Osteocyte (in vitro differentiated cells): ENCODE data around the gene TMEM178B. TPM values are rescaled to one million over a fixed set of nuclear protein-coding genes. Genes with fewer than 3 reads are reported as not detected.

Experiments
- DNase-seq: peaks from one replicate; pipeline ENCODE4 v3.0.0; 2021; ENCODE audit warnings: mixed read lengths; ENCODE audit not compliant: unreplicated experiment; ENCODE audit errors: extremely low spot score
- H3K27ac Mint-ChIP-seq: one replicate; pipeline ENCODE4 v1.8.0; 2021; ENCODE audit warnings: mild to moderate bottlenecking, mixed read lengths; ENCODE audit not compliant: unreplicated experiment
- H3K27me3 Mint-ChIP-seq: one replicate; pipeline ENCODE4 v1.8.0; 2021; ENCODE audit warnings: mixed read lengths; ENCODE audit not compliant: unreplicated experiment
- H3K36me3 Mint-ChIP-seq: one replicate; pipeline ENCODE4 v1.8.0; 2021; ENCODE audit warnings: mixed read lengths; ENCODE audit not compliant: unreplicated experiment
- H3K4me1 Mint-ChIP-seq: one replicate; pipeline ENCODE4 v1.8.0; 2021; ENCODE audit warnings: mixed read lengths; ENCODE audit not compliant: unreplicated experiment
- H3K4me3 Mint-ChIP-seq: one replicate; pipeline ENCODE4 v1.8.0; 2021; ENCODE audit warnings: mild to moderate bottlenecking, moderate library complexity, mixed read lengths; ENCODE audit not compliant: unreplicated experiment
- H3K9me3 Mint-ChIP-seq: one replicate; pipeline ENCODE4 v1.8.0; 2021; ENCODE audit warnings: mixed read lengths; ENCODE audit not compliant: unreplicated experiment
- CTCF ChIP-seq: fragments of 200-600 bp; sonication (generic); IDR thresholded peaks from 2 replicates; pipeline ENCODE4 v1.5.0; 2021; ENCODE audit warnings: antibody characterized with exemption, mild to moderate bottlenecking, moderate library complexity
- total RNA-seq: library from RNA; stranded (reverse); gene quantifications from 2 replicates; pipeline ENCODE4 v1.2.1, GENCODE V29; 2021

TMEM178B gene
- total RNA-seq, 1 donor from 2014 or later, result 0.70 TPM

DNA sequence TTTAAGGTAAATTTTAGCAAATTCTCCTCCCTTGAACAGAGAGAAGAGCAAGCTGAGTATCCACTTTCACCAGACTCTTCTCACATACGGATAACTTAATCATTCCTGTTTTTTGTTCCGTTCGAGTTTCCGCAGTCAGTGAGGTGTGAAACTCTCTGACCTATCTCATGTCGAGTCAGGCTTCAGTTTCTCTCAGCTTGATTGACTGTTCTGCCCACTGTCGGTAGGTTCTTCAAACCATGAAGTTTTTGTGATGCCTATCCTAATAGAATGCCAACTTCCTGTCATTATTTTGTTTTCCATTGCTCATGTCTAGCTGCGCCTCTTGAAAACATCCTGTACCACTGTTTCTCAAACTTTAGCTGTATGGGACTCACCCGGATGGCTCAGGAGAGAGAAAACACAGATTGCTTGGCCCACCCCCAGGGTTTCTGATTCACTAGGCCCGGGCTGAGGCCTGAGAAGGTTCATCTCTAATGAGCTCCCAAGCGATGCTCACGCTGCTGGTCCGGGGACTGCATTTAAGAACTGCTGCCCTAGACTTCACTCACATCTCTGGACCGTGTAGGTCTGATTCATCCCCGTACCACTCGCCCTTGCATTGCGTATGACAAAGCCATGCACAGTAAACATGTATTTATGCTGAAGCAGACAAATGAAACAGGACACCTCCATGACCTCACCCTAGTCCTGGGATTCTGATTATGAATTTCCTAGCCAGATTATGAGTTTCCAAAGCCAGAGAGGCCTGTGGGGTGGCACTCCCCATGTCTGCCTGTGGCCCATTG lies 269.0 kb downstream of the TMEM178B start:
- no peak overlapping the region for H3K4me3 Mint-ChIP-seq
- no peaks in the 10 kb centered on the region for H3K9me3 Mint-ChIP-seq
- no peak for TF ChIP-seq CTCF
- H3K27ac Mint-ChIP-seq, result no peak overlapping the region
- no peaks in the 10 kb centered on the region for H3K36me3 Mint-ChIP-seq
- H3K4me1 Mint-ChIP-seq, result no peaks in the 10 kb centered on the region
- no peak for DNase-seq
- peaks cover 6% of the 10 kb centered on the region for H3K27me3 Mint-ChIP-seq

- no peaks in the 10 kb centered on the region for H3K36me3 Mint-ChIP-seq
- H3K9me3 Mint-ChIP-seq, result no peaks in the 10 kb centered on the region
- H3K4me3 Mint-ChIP-seq, result no peak overlapping the region
- peaks cover 16% of the 10 kb centered on the region for H3K27me3 Mint-ChIP-seq
- H3K4me1 Mint-ChIP-seq, result no peaks in the 10 kb centered on the region
- no peak for DNase-seq
- TF ChIP-seq CTCF, result no peak
- H3K27ac Mint-ChIP-seq, result no peak overlapping the region
Observed at GRCh38 chr7:141344153-141344935, 270.5 kb downstream of the TMEM178B start.

DNA sequence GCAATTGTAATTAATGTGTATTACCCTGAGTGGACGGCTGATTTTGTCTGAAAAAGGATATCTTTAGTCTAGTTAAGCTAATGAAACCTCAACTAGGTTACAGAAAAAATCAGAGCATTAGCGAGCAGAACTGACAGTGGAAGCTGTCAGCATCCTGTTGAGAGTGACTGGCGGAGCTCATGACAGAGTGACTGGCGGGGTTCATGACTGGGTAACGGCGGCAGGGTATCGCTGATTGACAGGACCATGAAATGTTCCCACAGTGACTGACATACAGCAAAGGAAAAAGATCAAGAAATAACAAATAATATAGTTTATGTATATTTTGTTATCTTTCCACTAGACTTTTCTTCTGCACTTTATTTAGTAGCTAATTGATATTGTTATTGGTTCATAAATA lies 274.9 kb downstream of the TMEM178B start:
- H3K4me3 Mint-ChIP-seq, result no peak overlapping the region
- no peaks in the 10 kb centered on the region for H3K36me3 Mint-ChIP-seq
- H3K27ac Mint-ChIP-seq, result no peak overlapping the region
- no peaks in the 10 kb centered on the region for H3K4me1 Mint-ChIP-seq
- no peak for DNase-seq
- no peaks in the 10 kb centered on the region for H3K9me3 Mint-ChIP-seq
- no peak for TF ChIP-seq CTCF
- peaks cover 26% of the 10 kb centered on the region for H3K27me3 Mint-ChIP-seq

DNA sequence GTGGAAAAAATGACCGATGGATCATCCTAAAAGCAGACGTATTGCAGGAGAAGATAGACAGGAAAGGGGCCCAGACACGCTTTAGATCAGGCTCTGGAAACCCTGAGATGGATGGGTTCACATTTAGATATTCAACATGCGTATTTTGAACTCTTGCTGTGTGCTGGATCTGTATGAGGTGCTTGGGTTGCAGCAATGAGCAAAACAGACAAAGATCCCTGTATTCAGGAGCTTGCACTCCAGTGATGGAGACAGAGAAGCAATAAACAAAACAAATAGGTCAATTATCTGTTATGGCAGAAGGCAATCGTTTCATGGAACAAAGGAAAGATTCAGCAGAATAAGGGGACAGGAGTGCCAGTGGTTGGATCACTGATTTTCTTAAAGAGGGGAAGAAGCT lies 275.5 kb downstream of the TMEM178B start:
- H3K4me3 Mint-ChIP-seq, result no peak overlapping the region
- peaks cover 26% of the 10 kb centered on the region for H3K27me3 Mint-ChIP-seq
- no peak for DNase-seq
- H3K9me3 Mint-ChIP-seq, result no peaks in the 10 kb centered on the region
- no peaks in the 10 kb centered on the region for H3K36me3 Mint-ChIP-seq
- TF ChIP-seq CTCF, result no peak
- H3K27ac Mint-ChIP-seq, result no peak overlapping the region
- peaks cover 2% of the 10 kb centered on the region for H3K4me1 Mint-ChIP-seq

- H3K4me3 Mint-ChIP-seq, result no peak overlapping the region
- no peaks in the 10 kb centered on the region for H3K36me3 Mint-ChIP-seq
- no peak overlapping the region for H3K27ac Mint-ChIP-seq
- no peak for DNase-seq
- H3K9me3 Mint-ChIP-seq, result no peaks in the 10 kb centered on the region
- peaks cover 6% of the 10 kb centered on the region for H3K4me1 Mint-ChIP-seq
- H3K27me3 Mint-ChIP-seq, result peaks cover 26% of the 10 kb centered on the region
- TF ChIP-seq CTCF, result no peak
Observed at GRCh38 chr7:141349804-141350203, 275.9 kb downstream of the TMEM178B start.
